Measurements from ENCODE around the gene PRR35. TPM values are rescaled to one million over a fixed set of nuclear protein-coding genes. Genes with fewer than 3 reads are reported as not detected.

Gene PRR35
- total RNA-seq, 1 donor from 2014 or later = 0.25 TPM

DNA sequence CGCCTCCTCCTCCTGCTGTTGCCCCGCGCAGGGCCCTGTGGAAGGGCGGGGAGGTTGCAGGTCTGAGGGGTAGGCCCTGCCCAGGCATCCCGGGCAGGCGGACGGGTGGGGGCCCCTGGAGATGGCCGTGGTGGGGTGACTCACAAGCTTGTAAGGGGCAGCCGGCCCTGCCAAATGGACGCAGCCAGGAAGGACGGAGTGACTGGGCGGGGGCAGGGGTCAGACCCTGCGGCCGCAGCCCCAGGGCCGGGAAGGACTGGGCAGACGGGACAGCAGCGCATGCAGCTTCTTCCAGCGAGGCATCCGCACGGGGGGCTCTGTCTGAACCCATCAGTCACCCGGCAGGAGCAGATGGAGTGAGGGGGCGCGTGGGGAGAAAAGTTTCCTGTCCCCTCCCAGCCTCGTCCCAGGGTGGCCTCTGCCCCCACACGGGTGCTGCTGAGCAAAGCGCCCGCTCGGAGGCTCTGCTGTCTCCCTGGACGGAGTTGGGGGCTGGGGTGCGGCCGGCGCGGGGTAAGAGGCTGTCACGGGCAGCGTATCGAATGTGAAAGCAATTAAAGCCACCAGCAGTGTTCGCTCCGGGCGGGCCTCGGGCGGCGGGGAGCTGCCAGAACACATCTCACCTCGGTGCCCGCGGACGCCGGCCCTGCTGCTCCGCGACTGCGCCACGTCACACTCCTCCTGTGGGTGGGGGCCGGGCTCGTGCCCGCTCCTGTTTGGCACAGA lies 5.4 kb upstream of the PRR35 start:
- peaks cover 2% of the 10 kb centered on the region for H3K36me3 Mint-ChIP-seq
- H3K27me3 Mint-ChIP-seq (ENCODE audit: low read depth) = peaks cover 26% of the 10 kb centered on the region
- no peak overlapping the region for H3K27ac Mint-ChIP-seq
- DNase-seq (ENCODE audit: low spot score in 2 of 2, unreplicated experiment in 2 of 2) = no peak
- TF ChIP-seq, protein P1, sequence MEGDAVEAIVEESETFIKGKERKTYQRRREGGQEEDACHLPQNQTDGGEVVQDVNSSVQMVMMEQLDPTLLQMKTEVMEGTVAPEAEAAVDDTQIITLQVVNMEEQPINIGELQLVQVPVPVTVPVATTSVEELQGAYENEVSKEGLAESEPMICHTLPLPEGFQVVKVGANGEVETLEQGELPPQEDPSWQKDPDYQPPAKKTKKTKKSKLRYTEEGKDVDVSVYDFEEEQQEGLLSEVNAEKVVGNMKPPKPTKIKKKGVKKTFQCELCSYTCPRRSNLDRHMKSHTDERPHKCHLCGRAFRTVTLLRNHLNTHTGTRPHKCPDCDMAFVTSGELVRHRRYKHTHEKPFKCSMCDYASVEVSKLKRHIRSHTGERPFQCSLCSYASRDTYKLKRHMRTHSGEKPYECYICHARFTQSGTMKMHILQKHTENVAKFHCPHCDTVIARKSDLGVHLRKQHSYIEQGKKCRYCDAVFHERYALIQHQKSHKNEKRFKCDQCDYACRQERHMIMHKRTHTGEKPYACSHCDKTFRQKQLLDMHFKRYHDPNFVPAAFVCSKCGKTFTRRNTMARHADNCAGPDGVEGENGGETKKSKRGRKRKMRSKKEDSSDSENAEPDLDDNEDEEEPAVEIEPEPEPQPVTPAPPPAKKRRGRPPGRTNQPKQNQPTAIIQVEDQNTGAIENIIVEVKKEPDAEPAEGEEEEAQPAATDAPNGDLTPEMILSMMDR (IDR thresholded peaks at IDR 0.05; ENCODE audit: unreplicated experiment) = no peak
- no peak overlapping the region for H3K4me3 Mint-ChIP-seq
- H3K4me1 Mint-ChIP-seq = peaks cover 2% of the 10 kb centered on the region
- no peaks in the 10 kb centered on the region for H3K9me3 Mint-ChIP-seq

DNA sequence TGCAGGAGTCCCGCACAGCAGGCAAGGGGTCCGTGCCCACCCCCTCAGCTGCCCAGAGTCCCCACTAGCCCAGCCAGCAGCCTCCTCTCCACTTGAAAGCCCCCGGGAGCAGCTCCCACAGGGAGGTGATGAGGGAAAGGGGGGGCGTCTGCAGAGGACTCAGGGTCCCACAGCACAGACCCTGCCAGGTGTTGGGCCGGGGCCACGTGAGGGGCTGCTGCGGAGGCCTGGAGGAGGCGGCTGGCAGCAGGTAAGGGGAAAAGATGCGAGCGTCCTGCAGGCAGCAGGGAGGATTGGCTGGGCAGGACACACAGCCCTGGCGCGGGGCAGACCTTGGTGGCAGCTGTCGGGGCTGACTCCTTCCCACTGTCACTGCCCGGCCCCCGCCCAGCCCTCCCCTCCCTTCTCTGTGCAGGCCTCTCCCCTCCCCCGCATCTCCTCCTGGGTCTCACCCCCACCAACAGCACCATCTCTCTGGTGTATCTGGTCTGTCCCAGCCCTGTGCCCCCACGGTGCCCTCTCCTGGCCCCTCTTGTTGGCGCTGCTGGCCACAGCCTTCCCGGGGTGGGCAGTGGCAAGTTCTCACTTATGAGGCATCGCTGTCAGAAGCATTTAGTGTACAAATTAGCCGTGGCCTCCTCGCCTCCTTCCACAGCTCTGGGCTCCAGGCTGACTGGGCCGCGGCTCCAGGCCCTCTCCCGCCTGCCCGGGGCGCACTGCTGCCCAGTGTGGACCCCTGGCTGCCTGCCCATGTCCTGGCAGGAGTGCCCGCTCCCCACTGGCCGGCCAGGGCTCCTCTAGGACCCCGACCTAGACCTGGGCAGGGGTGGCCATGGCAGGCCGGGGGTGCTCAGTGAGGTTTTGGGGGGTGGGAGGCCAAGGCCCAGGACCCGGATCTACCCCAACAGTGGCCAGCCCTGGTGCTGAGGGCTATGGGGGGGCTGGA lies 4.4 kb upstream of the PRR35 start:
- H3K9me3 Mint-ChIP-seq = no peaks in the 10 kb centered on the region
- TF ChIP-seq, protein P1 (IDR thresholded peaks at IDR 0.05; ENCODE audit: unreplicated experiment) = no peak
- H3K27me3 Mint-ChIP-seq (ENCODE audit: low read depth) = peaks cover 26% of the 10 kb centered on the region
- H3K36me3 Mint-ChIP-seq = peaks cover 2% of the 10 kb centered on the region
- H3K27ac Mint-ChIP-seq = no peak overlapping the region
- H3K4me3 Mint-ChIP-seq = no peak overlapping the region
- no peak for DNase-seq (ENCODE audit: low spot score in 2 of 2, unreplicated experiment in 2 of 2)
- peaks cover 2% of the 10 kb centered on the region for H3K4me1 Mint-ChIP-seq

DNA sequence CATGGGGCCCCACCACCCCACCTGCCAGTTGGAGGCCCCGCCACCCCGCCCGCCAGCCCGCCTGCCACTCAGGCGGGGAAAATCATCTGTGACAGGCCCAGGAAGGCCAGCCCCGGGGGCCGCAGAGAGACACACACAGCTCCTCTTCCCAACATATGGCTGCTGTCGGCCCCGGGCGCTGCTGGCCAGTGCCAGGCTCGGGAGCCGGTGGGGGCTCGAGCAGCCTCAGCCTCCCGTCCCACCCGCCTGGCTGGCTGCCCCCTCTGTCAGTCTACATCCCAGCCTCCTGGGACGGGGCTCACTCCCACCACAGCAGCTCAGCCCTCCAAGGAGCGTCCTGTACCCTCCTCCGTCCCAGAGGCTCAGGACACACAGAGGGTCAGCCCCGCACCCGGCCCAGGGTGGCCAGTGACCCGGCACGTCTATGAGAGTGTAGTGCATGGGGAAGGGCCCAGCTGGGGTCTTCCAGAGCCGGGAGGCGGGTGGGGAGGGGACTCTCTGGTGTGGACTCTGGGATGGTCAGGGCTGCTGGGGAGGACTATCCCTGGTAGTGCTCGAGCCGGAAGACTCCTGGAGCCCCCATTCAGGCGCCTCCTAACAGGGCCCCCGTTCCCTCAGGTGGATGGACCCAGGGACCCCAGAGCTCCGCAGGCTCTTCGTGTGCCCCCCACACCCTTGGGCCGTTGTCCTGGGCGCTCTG lies 3.6 kb upstream of the PRR35 start:
- Mint-ChIP-seq H3K4me3 (no peak overlapping the region), H3K36me3 (peaks cover 2% of the 10 kb centered on the region), H3K9me3 (no peaks in the 10 kb centered on the region), H3K27me3 (ENCODE audit: low read depth) (peaks cover 31% of the 10 kb centered on the region), H3K27ac (no peak overlapping the region), H3K4me1 (peaks cover 2% of the 10 kb centered on the region)
- no peak for DNase-seq (ENCODE audit: low spot score in 2 of 2, unreplicated experiment in 2 of 2)
- TF ChIP-seq, protein P1 (IDR thresholded peaks at IDR 0.05; ENCODE audit: unreplicated experiment) = no peak

DNA sequence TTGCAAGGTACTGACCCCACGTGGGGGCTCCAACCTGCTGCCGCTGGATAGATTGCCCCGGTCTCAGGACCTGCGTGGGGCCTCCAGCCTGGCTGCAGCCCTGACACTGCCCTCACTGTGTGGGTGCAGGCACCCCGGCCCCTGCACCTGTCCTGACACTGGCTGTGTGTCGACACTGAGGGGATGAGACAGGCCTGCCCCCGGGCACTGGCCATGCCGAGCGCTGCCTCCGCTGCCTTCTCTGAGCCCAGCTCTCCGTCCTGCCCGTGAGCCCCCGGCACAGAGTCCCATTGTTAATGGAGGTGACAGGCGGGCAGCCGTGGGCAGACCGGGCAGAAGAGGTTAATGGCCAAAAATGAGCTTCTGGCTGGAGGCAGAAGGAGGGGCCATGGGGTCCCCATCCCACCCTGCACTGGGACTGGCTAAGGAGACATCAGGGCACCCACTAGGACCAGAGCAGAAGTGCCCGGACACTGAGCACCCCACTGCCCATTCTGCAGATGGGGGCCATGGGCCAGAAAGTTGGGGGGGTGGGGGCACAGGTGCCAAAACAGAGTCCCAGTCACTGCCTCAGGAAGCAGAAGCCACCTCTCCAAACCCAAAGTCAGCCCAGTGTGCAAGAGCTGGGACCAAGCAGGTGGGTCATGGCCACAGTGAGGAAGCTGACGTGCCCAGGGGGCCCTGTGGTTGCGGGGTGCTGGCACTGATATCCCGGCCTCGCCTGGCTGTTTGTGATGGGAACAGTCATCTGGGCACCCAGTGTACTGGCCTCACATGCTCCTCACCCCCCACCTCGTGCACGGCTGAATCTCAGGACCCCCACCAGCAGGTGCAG lies 2.5 kb upstream of the PRR35 start:
- peaks cover 2% of the 10 kb centered on the region for H3K36me3 Mint-ChIP-seq
- no peak overlapping the region for H3K27ac Mint-ChIP-seq
- H3K27me3 Mint-ChIP-seq (ENCODE audit: low read depth) = peaks cover 41% of the 10 kb centered on the region
- no peaks in the 10 kb centered on the region for H3K9me3 Mint-ChIP-seq
- peaks cover 2% of the 10 kb centered on the region for H3K4me1 Mint-ChIP-seq
- no peak overlapping the region for H3K4me3 Mint-ChIP-seq
- TF ChIP-seq, protein P1 (IDR thresholded peaks at IDR 0.05; ENCODE audit: unreplicated experiment) = no peak
- no peak for DNase-seq (ENCODE audit: low spot score in 2 of 2, unreplicated experiment in 2 of 2)
